ENCODE data around the gene CCDC88B.

GRCh38 chr11:64358907-64359711 lies 19.1 kb downstream of the CCDC88B start, which contains the start of gene RPS6KA4:
- TF ChIP-seq CTCF (IDR thresholded peaks at IDR 0.05; ENCODE audit: poor library complexity, severe bottlenecking), result peak; percentile 18
- TF ChIP-seq RAD21 (conservative IDR thresholded peaks at IDR 0.05), result peak; percentile 8
- peak; percentile 29 for TF ChIP-seq MXI1 (conservative IDR thresholded peaks at IDR 0.05; ENCODE audit: poor library complexity, severe bottlenecking)

All from neural cell (in vitro differentiated cells).